Measurements from ENCODE around the gene CFAP299.
A peak's percentile ranks its signal among the peaks of the same experiment; 100 is the strongest.
"Not testable (repeated sequence)": the region's sequence is repeated elsewhere in the genome, so short reads cannot be mapped to it uniquely, and the experiment has no call there.

Gene CFAP299

GRCh38 chr4:80335554-80336358 is at the start of gene CFAP299:
CFAP299 (plus strand) TSS chr4:80335730.
- peak; percentile 48 for DNase-seq

- DNase-seq = no peak
Measured at GRCh38 chr4:80286451-80286850, 49.1 kb upstream of the CFAP299 start.

- not testable (repeated sequence) for DNase-seq
Measured at GRCh38 chr4:80290665-80291064, 44.9 kb upstream of the CFAP299 start.

- no peak for DNase-seq
Measured at GRCh38 chr4:80294206-80294605, 41.3 kb upstream of the CFAP299 start.

- DNase-seq = peak; percentile 1
Measured at GRCh38 chr4:80295336-80295735, 40.2 kb upstream of the CFAP299 start.

GRCh38 chr4:80295826-80296225 is 39.7 kb upstream of the CFAP299 start:
- no peak for DNase-seq

GRCh38 chr4:80301884-80302283 is 33.6 kb upstream of the CFAP299 start:
- DNase-seq = no peak

- DNase-seq = no peak
Measured at GRCh38 chr4:80302616-80303223, 32.8 kb upstream of the CFAP299 start.

- no peak for DNase-seq
Measured at GRCh38 chr4:80305466-80305865, 30.1 kb upstream of the CFAP299 start.

GRCh38 chr4:80306260-80306659 is 29.3 kb upstream of the CFAP299 start:
- no peak for DNase-seq

GRCh38 chr4:80307183-80307735 is 28.3 kb upstream of the CFAP299 start:
- peak; percentile 28 for DNase-seq

- peak; percentile 28 for DNase-seq
Measured at GRCh38 chr4:80307774-80308465, 27.6 kb upstream of the CFAP299 start.

- DNase-seq = no peak
Measured at GRCh38 chr4:80308466-80308822, 27.1 kb upstream of the CFAP299 start.

GRCh38 chr4:80309294-80310004 is 26.1 kb upstream of the CFAP299 start:
- DNase-seq = no peak

- DNase-seq = no peak
Measured at GRCh38 chr4:80311130-80311529, 24.4 kb upstream of the CFAP299 start.

- DNase-seq = no peak
Measured at GRCh38 chr4:80312124-80312523, 23.4 kb upstream of the CFAP299 start.

GRCh38 chr4:80313627-80314026 is 21.9 kb upstream of the CFAP299 start:
- no peak for DNase-seq

- not testable (repeated sequence) for DNase-seq
Measured at GRCh38 chr4:80315848-80316247, 19.7 kb upstream of the CFAP299 start.

- no peak for DNase-seq
Measured at GRCh38 chr4:80321341-80321740, 14.2 kb upstream of the CFAP299 start.

- DNase-seq = no peak
Measured at GRCh38 chr4:80321776-80322175, 13.8 kb upstream of the CFAP299 start.

GRCh38 chr4:80322716-80323115 is 12.8 kb upstream of the CFAP299 start:
- no peak for DNase-seq

GRCh38 chr4:80324171-80324570 is 11.4 kb upstream of the CFAP299 start:
- DNase-seq = no peak

GRCh38 chr4:80331693-80332092 is 3.8 kb upstream of the CFAP299 start:
- no peak for DNase-seq
